Measurements from ENCODE around the gene SIK3. TPM values are rescaled to one million over a fixed set of nuclear protein-coding genes. Genes with fewer than 3 reads are reported as not detected.

Gene SIK3
- total RNA-seq, 4 donors from 2014 or later: 58.8 to 85.8 (median 59.8) TPM

DNA sequence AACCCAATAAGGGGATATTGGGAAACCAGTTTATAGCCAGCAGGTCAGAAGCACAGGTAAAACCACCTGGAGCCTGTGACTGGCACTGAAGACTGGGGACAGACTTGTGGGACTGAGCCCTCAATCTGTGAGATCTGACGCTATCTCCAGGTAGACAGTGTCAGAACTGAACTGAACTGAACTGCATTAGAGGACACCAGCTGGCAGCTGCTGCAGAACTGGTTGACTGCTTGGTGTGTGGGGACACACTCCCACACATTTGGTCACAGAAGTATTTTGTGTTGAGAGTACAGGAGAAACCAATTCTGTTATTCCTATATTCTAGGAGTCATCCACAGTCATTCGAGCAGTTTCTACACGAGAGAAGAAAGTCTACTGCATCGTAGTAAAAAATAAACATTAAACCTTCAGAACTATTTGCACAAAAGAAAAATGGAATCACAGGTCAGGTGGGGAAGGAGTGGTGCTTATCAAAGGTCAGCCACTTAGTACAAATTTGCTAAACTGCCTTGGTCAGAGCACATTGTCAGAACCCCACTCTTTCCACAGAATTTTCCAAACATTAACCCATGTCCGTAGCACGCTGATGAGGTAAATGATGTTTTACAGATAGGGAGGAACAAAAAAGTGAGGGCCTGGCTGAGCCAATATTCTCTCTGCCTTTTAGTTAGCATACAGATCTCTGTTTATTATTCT lies 77.2 kb downstream of the SIK3 start:
- H3K4me3 ChIP-seq: no peak overlapping the region
- no peaks in the 10 kb centered on the region for H3K36me3 ChIP-seq
- TF ChIP-seq POLR2A (IDR thresholded peaks at IDR 0.05) (no peak), CTCF (IDR thresholded peaks at IDR 0.05) (no peak)
- peaks cover 0 to 36% (median 9%) of the 10 kb centered on the region in 4 donors for H3K4me1 ChIP-seq
- no peaks in the 10 kb centered on the region for H3K27me3 ChIP-seq
- no peak for DNase-seq
- H3K9me3 ChIP-seq: no peaks in the 10 kb centered on the region
- peak overlapping the region in 2 of 4 donors; percentile 0 to 20 for H3K27ac ChIP-seq

- no peak overlapping the region for H3K4me3 ChIP-seq
- no peaks in the 10 kb centered on the region for H3K27me3 ChIP-seq
- H3K36me3 ChIP-seq: no peaks in the 10 kb centered on the region
- peaks cover 0 to 32% (median 8%) of the 10 kb centered on the region in 4 donors for H3K4me1 ChIP-seq
- DNase-seq: peak in 2 of 3 donors; percentile 54 to 69
- H3K9me3 ChIP-seq: no peaks in the 10 kb centered on the region
- H3K27ac ChIP-seq: peak overlapping the region in 2 of 4 donors; percentile 0 to 20
- TF ChIP-seq POLR2A (IDR thresholded peaks at IDR 0.05) (no peak), CTCF (IDR thresholded peaks at IDR 0.05) (no peak)
Observed at GRCh38 chr11:117020287-117020686, 77.9 kb downstream of the SIK3 start.

GRCh38 chr11:117019871-117020270 lies 78.4 kb downstream of the SIK3 start:
- Histone ChIP-seq H3K9me3 (no peaks in the 10 kb centered on the region), H3K36me3 (no peaks in the 10 kb centered on the region), H3K4me1 (peaks cover 0 to 27% (median 6%) of the 10 kb centered on the region in 4 donors), H3K27ac (peak overlapping the region in 1 of 4 donors; percentile 20), H3K4me3 (no peak overlapping the region), H3K27me3 (no peaks in the 10 kb centered on the region)
- TF ChIP-seq CTCF (IDR thresholded peaks at IDR 0.05) (no peak), POLR2A (IDR thresholded peaks at IDR 0.05) (no peak)
- no peak for DNase-seq

- Histone ChIP-seq H3K36me3 (no peaks in the 10 kb centered on the region), H3K4me1 (peaks cover 0 to 21% (median 6%) of the 10 kb centered on the region in 4 donors), H3K27me3 (no peaks in the 10 kb centered on the region), H3K4me3 (no peak overlapping the region), H3K9me3 (no peaks in the 10 kb centered on the region), H3K27ac (no peak overlapping the region)
- no peak for DNase-seq
- TF ChIP-seq POLR2A (IDR thresholded peaks at IDR 0.05) (no peak), CTCF (IDR thresholded peaks at IDR 0.05) (no peak)
Observed at GRCh38 chr11:117017456-117017855, 80.8 kb downstream of the SIK3 start.

- no peak for DNase-seq
- Histone ChIP-seq H3K4me3 (no peak overlapping the region), H3K27me3 (no peaks in the 10 kb centered on the region), H3K4me1 (peaks cover 0 to 21% (median 6%) of the 10 kb centered on the region in 4 donors), H3K27ac (no peak overlapping the region), H3K9me3 (no peaks in the 10 kb centered on the region), H3K36me3 (no peaks in the 10 kb centered on the region)
- TF ChIP-seq POLR2A (IDR thresholded peaks at IDR 0.05) (no peak), CTCF (IDR thresholded peaks at IDR 0.05) (no peak)
Observed at GRCh38 chr11:117016747-117017146, 81.5 kb downstream of the SIK3 start.
